KMS-11 (cell line): ENCODE results near the gene LSS.

Experiments used
- H2AFZ ChIP-seq: fragments of 200-600 bp; sonication (generic); 2 replicates; pipeline ENCODE4 v1.6.1; 2016; ENCODE audit warnings: antibody characterized with exemption, mixed run types, low read depth
- H3K27ac ChIP-seq: fragments of 200-600 bp; sonication (generic); 2 replicates; pipeline ENCODE4 v1.6.1; 2016; ENCODE audit warnings: mild to moderate bottlenecking, mixed run types
- H3K27me3 ChIP-seq: fragments of 200-600 bp; sonication (generic); 2 replicates; pipeline ENCODE4 v1.6.1; 2017; ENCODE audit warnings: mild to moderate bottlenecking, low read depth, mixed run types, moderate library complexity; ENCODE audit not compliant: insufficient read depth
- H3K36me3 ChIP-seq: fragments of 200-600 bp; sonication (generic); 2 replicates; pipeline ENCODE4 v1.6.1; 2017; ENCODE audit warnings: mild to moderate bottlenecking, mixed run types; ENCODE audit not compliant: insufficient read depth
- H3K4me1 ChIP-seq: fragments of 200-600 bp; sonication (generic); 2 replicates; pipeline ENCODE4 v1.6.1; 2016; ENCODE audit warnings: mild to moderate bottlenecking, low read depth, mixed run types; ENCODE audit not compliant: poor library complexity, severe bottlenecking
- H3K4me2 ChIP-seq: fragments of 200-600 bp; sonication (generic); 2 replicates; pipeline ENCODE4 v1.7.0; 2016; ENCODE audit warnings: mild to moderate bottlenecking, mixed run types
- H3K4me3 ChIP-seq: fragments of 200-600 bp; sonication (generic); IDR thresholded peaks from 2 replicates; pipeline ENCODE4 v1.6.1; 2017; ENCODE audit warnings: low read depth, low read length, mixed read lengths; ENCODE audit not compliant: insufficient read depth
- H3K79me2 ChIP-seq: fragments of 200-600 bp; sonication (generic); 2 replicates; pipeline ENCODE4 v1.6.1; 2016; ENCODE audit warnings: low read depth, mixed run types; ENCODE audit not compliant: insufficient read depth
- H3K9ac ChIP-seq: fragments of 200-600 bp; sonication (generic); 2 replicates; pipeline ENCODE4 v1.6.1; 2016; ENCODE audit warnings: mild to moderate bottlenecking, mixed run types
- H4K20me1 ChIP-seq: fragments of 200-600 bp; sonication (generic); 2 replicates; pipeline ENCODE4 v1.6.1; 2016; ENCODE audit warnings: mild to moderate bottlenecking, mixed run types; ENCODE audit not compliant: insufficient read depth
- TF ChIP-seq, protein P1 (sequence below): fragments of 200-600 bp; sonication (generic); conservative IDR thresholded peaks from 2 replicates; pipeline ENCODE4 v1.6.1; 2017; ENCODE audit warnings: low read depth, mild to moderate bottlenecking, antibody characterized with exemption, low read length, moderate library complexity, mixed read lengths

Gene LSS

DNA sequence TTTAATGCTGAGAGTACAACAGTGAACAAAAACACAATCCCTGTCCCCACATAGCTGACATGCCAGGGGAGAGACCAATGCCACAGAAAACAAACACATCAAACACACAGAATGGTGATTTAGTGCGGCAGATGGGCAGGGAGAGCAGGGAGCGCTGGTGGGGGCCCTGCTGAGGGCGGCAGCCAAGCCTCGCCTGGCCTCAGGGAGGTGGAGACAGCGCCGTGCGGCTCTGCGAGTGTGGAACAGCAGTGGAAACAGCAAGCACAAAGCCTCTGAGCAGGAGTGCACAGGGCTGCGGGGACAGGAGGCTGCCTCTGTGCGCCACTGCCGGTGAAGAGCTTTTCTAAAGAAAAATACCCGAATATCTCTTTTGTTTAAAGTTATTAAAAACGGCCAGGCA is 39.8 kb upstream of the LSS start:
- Histone ChIP-seq H3K79me2 (no peaks in the 10 kb centered on the region), H3K27me3 (no peaks in the 10 kb centered on the region), H3K36me3 (peaks cover 9% of the 10 kb centered on the region; the same call in 1 of the 2 replicates), H3K4me3 (no peak overlapping the region), H3K27ac (no peak overlapping the region), H3K9ac (no peak overlapping the region), H3K4me1 (no peaks in the 10 kb centered on the region), H3K4me2 (no peak overlapping the region), H4K20me1 (no peaks in the 10 kb centered on the region), H2AFZ (no peak overlapping the region)
- TF ChIP-seq, protein P1, sequence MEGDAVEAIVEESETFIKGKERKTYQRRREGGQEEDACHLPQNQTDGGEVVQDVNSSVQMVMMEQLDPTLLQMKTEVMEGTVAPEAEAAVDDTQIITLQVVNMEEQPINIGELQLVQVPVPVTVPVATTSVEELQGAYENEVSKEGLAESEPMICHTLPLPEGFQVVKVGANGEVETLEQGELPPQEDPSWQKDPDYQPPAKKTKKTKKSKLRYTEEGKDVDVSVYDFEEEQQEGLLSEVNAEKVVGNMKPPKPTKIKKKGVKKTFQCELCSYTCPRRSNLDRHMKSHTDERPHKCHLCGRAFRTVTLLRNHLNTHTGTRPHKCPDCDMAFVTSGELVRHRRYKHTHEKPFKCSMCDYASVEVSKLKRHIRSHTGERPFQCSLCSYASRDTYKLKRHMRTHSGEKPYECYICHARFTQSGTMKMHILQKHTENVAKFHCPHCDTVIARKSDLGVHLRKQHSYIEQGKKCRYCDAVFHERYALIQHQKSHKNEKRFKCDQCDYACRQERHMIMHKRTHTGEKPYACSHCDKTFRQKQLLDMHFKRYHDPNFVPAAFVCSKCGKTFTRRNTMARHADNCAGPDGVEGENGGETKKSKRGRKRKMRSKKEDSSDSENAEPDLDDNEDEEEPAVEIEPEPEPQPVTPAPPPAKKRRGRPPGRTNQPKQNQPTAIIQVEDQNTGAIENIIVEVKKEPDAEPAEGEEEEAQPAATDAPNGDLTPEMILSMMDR = no peak

DNA sequence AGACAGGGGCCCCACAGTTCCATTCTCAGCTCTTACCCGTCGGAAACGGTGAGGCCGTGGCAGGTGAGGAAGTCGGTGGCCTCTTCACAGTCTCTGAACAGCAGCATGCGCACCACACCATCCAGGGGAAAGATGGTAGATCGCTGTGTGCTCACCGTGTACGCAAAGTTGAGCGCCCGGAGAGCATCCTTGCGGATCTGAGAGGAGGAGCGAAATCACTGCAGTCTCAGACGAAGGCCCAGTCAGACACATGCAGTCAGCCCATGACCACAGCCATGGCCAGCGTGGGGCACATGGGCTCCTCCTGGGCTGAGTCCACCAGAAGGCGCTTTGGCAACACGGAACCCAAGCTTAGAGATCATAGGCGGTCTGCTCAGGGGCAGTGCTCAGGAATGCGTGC is 38.4 kb upstream of the LSS start:
- Histone ChIP-seq H2AFZ (no peak overlapping the region), H3K4me1 (no peaks in the 10 kb centered on the region), H3K4me2 (no peak overlapping the region), H3K4me3 (no peak overlapping the region), H3K79me2 (no peaks in the 10 kb centered on the region), H3K9ac (no peak overlapping the region), H4K20me1 (no peaks in the 10 kb centered on the region), H3K27me3 (no peaks in the 10 kb centered on the region), H3K36me3 (peaks cover 11% of the 10 kb centered on the region; the same call in 1 of the 2 replicates), H3K27ac (no peak overlapping the region)
- TF ChIP-seq, protein P1 = no peak

DNA sequence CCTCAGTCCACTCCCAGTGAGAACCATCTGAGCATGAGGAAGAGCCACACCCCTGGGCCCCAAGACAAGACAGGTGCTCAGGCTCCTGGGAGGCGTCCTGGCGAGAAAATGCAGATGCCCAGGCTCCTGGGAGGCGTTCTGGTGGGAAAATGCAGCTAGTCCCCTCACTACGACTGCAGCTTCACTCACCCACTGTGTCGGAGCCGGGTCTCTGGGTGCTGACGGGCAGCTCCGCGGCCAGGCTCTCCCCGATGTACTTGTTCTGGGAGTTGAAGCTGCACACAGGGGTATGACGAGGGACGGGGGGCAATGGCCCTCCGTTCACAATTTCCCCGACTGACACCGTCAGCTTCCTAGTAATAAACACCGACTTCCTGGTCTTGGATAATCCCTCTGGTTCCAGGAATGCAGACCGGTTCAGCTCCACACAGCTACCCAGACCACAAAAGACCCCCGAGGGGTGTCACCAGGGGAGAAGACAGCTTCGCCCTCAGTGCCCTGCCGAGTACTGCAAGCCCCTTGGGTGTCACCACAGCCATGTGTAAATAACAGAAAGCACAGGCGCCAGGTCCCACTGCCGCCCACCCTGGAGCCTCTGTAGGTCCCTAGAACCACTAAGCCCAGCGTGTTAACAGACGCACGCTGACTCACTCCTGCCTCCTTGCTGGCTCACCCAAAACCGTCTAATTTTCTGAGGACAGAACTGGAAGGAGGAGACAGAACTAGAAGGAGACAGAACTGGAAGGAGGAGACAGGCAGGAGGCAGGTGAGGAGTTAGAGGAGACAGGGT is 37.4 kb upstream of the LSS start:
- no peak overlapping the region for H3K4me3 ChIP-seq
- H3K27me3 ChIP-seq = no peaks in the 10 kb centered on the region
- no peak overlapping the region for H3K4me2 ChIP-seq
- H3K4me1 ChIP-seq = no peaks in the 10 kb centered on the region
- H4K20me1 ChIP-seq = no peaks in the 10 kb centered on the region
- no peak overlapping the region for H3K9ac ChIP-seq
- H3K27ac ChIP-seq = no peak overlapping the region
- H2AFZ ChIP-seq = no peak overlapping the region
- H3K79me2 ChIP-seq = no peaks in the 10 kb centered on the region
- 0 out of 2 replicates have a peak, but pooled peaks cover 6% of the 10 kb centered on the region for H3K36me3 ChIP-seq
- TF ChIP-seq, protein P1 = no peak

DNA sequence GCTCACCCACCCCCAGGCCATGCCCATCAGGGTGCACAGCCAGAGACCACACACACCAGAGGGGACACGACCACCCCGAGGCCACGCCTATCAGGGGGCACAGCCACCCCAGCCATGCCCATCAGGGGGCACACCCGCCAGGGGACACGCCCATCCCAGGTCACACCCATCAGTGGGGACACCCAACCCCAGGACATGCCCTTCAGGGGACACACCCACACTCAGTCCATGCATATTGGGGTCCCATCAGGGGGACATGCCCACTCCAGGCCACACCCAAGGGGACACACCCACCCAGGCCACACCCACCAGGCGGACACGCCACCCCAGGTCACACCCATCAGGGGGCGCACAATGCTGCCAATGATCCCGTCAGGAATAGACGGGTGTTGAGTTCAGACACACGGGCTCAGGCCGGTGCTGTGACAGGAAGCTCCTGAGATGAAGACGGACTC is 36.1 kb upstream of the LSS start:
- no peak overlapping the region for H3K9ac ChIP-seq
- H3K27ac ChIP-seq = no peak overlapping the region
- H3K4me3 ChIP-seq = no peak overlapping the region
- H3K4me1 ChIP-seq = no peaks in the 10 kb centered on the region
- H3K79me2 ChIP-seq = no peaks in the 10 kb centered on the region
- TF ChIP-seq, protein P1 = no peak
- peaks cover 9% of the 10 kb centered on the region; the same call in 1 of the 2 replicates for H3K36me3 ChIP-seq
- no peak overlapping the region for H2AFZ ChIP-seq
- no peaks in the 10 kb centered on the region for H4K20me1 ChIP-seq
- no peaks in the 10 kb centered on the region for H3K27me3 ChIP-seq
- no peak overlapping the region for H3K4me2 ChIP-seq
